ENCODE measurements around the gene GRK1. TPM values are rescaled to one million over a fixed set of nuclear protein-coding genes. Genes with fewer than 3 reads are reported as not detected.

GRK1 gene
- total RNA-seq, 1 donor from 2014 or later = not detected

DNA sequence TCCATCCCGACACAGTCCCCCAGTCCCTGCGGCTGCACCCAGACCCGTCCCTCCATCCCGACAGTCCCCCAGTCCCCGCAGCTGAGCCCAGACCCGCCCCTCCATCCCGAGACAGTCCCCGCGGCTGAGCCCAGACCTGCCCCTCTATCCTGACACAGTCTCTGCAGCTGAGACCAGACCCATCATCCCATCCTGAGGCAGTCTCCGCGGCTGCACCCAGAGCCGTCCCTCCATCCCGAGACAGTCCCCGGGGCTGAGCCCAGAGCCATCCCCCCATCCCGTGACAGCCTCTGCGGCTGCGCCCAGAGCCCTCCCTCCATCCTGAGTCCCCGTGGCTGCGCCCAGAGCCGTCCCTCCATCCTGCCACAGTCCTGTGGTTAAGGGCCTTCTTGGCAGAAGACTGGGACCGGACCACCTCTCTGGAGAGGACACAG is 63.3 kb downstream of the GRK1 start:
- peaks cover 33% of the 10 kb centered on the region for H3K27me3 ChIP-seq (ENCODE audit: control insufficient read depth, insufficient read depth, low read length)
- no peak for DNase-seq (ENCODE audit: low read depth)
- TF ChIP-seq, protein P1, sequence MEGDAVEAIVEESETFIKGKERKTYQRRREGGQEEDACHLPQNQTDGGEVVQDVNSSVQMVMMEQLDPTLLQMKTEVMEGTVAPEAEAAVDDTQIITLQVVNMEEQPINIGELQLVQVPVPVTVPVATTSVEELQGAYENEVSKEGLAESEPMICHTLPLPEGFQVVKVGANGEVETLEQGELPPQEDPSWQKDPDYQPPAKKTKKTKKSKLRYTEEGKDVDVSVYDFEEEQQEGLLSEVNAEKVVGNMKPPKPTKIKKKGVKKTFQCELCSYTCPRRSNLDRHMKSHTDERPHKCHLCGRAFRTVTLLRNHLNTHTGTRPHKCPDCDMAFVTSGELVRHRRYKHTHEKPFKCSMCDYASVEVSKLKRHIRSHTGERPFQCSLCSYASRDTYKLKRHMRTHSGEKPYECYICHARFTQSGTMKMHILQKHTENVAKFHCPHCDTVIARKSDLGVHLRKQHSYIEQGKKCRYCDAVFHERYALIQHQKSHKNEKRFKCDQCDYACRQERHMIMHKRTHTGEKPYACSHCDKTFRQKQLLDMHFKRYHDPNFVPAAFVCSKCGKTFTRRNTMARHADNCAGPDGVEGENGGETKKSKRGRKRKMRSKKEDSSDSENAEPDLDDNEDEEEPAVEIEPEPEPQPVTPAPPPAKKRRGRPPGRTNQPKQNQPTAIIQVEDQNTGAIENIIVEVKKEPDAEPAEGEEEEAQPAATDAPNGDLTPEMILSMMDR (IDR thresholded peaks at IDR 0.05; ENCODE audit: insufficient read depth, low read length, poor library complexity, severe bottlenecking) = no peak
- no peaks in the 10 kb centered on the region for H3K36me3 ChIP-seq (ENCODE audit: control insufficient read depth, insufficient read depth, low read length)
- H3K4me3 ChIP-seq (ENCODE audit: low read depth, low read length) = no peak overlapping the region

DNA sequence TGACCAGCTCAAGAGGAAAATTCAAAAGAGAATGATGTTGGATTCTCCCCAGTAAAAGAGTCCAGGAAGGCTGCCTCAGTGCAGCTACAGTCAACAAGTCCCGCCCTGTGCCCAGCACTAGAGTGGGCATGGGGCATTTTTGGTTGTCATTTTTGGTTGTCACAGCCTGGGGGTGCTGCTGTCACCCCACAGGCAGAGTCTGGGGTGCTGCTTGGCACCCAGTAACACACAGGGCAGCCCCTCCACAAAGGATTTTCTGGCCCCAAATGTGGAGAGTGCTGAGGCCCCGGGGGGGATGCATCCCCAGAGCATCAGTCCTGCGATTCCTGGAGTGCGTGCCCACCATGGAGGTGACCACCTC is 63.8 kb downstream of the GRK1 start:
- no peak for DNase-seq (ENCODE audit: low read depth)
- Histone ChIP-seq H3K36me3 (ENCODE audit: control insufficient read depth, insufficient read depth, low read length) (no peaks in the 10 kb centered on the region), H3K4me3 (ENCODE audit: low read depth, low read length) (no peak overlapping the region), H3K27me3 (ENCODE audit: control insufficient read depth, insufficient read depth, low read length) (peaks cover 33% of the 10 kb centered on the region)
- TF ChIP-seq, protein P1 (IDR thresholded peaks at IDR 0.05; ENCODE audit: insufficient read depth, low read length, poor library complexity, severe bottlenecking) = no peak

DNA sequence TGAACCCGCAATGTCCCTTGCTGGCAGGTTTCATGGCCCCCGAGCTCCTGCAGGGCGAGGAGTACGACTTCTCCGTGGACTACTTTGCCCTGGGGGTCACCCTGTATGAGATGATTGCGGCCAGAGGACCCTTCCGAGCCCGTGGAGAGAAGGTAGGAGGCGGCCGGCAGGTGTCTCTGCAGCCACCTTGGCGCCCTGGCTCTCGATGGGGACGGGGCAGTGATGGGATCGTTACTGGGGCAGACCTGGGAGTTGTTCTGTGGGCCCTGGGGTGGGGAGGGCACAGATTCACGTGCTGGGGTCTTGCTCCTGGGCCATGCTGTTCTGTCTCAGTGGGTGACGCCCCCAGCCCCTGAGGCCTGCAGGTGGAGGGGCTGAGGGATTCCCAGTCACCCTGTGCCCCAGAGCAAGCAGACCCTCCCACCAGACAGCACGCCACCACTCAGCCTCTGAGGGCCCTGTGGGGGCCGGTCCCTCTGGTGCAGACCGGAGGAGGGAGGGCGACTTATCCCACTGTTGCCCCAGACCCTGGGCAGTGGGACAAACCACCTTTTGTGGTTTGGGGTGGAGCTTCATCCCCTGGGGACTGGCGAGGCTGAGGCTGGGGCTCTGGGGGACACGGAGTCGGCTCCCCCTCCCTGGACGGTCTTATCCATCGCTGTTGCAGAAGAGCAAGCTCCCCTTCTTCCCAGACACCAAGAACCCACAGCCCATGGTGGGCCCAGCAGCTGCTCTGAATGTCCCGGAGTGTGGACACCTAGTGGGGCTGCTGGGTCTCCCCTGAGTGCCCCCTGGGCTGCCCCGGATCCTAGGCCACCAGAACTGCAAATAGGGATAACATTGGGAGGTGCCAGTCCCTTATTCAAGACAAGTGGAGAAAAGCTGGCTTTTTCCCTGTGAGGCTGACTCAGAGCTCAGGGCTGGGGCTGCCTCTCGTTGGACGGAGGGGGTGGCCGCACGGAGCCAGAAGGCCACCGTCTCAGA is 64.5 kb downstream of the GRK1 start:
- Histone ChIP-seq H3K36me3 (ENCODE audit: control insufficient read depth, insufficient read depth, low read length) (no peaks in the 10 kb centered on the region), H3K4me3 (ENCODE audit: low read depth, low read length) (no peak overlapping the region), H3K27me3 (ENCODE audit: control insufficient read depth, insufficient read depth, low read length) (peaks cover 33% of the 10 kb centered on the region)
- no peak for DNase-seq (ENCODE audit: low read depth)
- TF ChIP-seq, protein P1 (IDR thresholded peaks at IDR 0.05; ENCODE audit: insufficient read depth, low read length, poor library complexity, severe bottlenecking) = no peak

DNA sequence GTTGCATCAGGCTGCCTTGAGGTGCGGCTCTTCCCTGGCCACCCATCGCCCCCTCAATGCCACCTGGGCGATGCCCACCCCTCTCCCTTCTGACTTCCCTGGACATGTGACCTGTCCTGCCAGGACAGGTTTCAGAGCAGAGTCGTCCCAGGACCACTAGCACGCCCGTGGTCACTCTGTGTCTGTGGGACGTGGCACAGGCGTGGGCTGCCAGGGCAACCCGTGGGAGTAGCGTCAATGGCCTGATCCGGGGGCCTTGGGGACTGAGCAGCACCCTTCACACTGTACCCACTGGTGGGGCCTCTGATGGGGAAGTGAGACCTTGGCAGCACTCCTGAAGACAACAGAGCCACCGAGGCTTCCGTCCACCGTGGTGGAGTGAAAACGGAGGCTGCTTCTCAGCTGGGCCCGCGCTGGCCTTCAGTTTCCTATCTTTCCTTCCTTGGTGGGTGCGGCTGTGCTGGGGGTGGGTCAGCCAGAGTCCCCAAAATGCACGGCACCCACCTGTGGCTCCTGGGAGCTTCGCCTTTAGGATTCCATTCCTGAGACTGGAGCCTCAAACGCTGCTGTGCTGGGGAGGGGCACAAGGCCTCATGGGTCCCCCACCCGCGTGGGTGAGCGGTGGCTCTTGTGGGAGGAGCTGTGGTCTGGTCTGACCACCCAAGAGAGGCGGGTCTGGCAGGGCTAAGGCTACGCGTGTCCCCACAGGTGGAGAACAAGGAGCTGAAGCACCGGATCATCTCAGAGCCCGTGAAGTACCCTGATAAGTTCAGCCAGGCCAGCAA is 65.3 kb downstream of the GRK1 start:
- TF ChIP-seq, protein P1 (IDR thresholded peaks at IDR 0.05; ENCODE audit: insufficient read depth, low read length, poor library complexity, severe bottlenecking) = no peak
- no peak for DNase-seq (ENCODE audit: low read depth)
- Histone ChIP-seq H3K4me3 (ENCODE audit: low read depth, low read length) (no peak overlapping the region), H3K36me3 (ENCODE audit: control insufficient read depth, insufficient read depth, low read length) (no peaks in the 10 kb centered on the region), H3K27me3 (ENCODE audit: control insufficient read depth, insufficient read depth, low read length) (peaks cover 33% of the 10 kb centered on the region)

DNA sequence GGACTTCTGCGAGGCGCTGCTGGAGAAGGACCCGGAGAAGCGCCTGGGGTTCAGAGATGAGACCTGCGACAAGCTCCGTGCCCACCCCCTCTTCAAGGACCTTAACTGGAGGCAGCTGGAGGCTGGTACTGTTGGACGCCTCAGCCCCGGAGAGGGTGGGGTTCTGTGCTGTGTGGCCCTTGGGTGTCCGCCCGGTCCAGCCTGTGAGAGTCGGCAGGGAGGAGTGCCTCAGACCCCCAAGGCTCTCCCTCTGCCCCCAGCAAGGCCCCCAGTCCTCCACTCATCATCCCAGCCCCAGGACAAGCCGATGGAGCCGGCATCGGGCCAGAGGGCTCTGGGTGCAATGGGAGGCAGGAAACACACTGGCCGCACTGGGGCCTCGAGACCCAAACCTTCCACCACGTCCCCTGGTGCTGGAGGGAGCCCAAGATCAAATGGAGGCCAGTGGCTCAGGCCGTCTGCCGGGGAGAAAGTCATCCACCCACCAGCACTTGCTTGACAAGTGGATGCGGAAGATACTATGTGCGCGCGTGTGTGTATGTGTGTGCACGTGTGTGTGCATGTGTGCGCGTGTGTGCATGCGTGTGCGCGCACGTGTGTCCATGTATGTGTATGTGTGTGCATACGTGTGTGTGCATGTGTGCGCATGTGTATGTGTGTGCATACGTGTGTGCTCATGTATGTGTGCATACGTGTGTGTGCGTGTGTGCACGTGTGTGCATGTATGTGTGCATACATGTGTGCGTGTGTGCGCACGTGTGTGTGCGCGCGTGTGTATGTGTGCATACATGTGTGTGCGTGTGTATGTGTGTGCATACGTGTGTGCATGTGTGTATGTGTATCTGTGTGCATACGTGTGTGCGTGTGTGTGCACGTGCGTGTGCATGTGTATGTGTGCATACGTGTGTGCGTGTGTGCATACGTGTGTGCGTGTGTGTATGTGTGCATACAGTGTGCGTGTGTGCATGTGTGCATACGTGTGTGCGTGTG is 66.2 kb downstream of the GRK1 start:
- Histone ChIP-seq H3K36me3 (ENCODE audit: control insufficient read depth, insufficient read depth, low read length) (no peaks in the 10 kb centered on the region), H3K27me3 (ENCODE audit: control insufficient read depth, insufficient read depth, low read length) (peaks cover 32% of the 10 kb centered on the region), H3K4me3 (ENCODE audit: low read depth, low read length) (no peak overlapping the region)
- no peak for DNase-seq (ENCODE audit: low read depth)
- TF ChIP-seq, protein P1 (IDR thresholded peaks at IDR 0.05; ENCODE audit: insufficient read depth, low read length, poor library complexity, severe bottlenecking) = no peak

All from kidney epithelial cell (primary cell).